GM12878 (cell line): ENCODE results near the gene OTX2. TPM values are rescaled to one million over a fixed set of nuclear protein-coding genes. Genes with fewer than 3 reads are reported as not detected.

ENCODE experiments used
- ATAC-seq: fragments of 200-7000 bp; cut with Tn5 transposase; 3 replicates; pipeline ENCODE4 v1.9.1; 2020; ENCODE audit warnings: mild to moderate bottlenecking, moderate library complexity
- BruUV-seq: library from RNA; stranded (reverse); fragments of 400-500 nt; replicated peaks from 2 replicates; lab custom pipeline; 2021; lab: Mats Ljungman, UMichigan
- CTCF ChIA-PET: fragments of 300-600 bp; sonication (Branson Sonifier 250); formaldehyde crosslinking; extraction: SDS; loops from one replicate; lab custom pipeline; 2021; ENCODE audit warnings: inconsistent platforms; lab: Yijun Ruan, JAX
- POLR2A ChIA-PET: fragments of 350-600 bp; formaldehyde crosslinking; extraction: SDS; loops from one replicate; lab custom pipeline; 2021; ENCODE audit warnings: inconsistent platforms; lab: Charles Lee
- RAD21 ChIA-PET: fragments of 300-600 bp; sonication (Branson Sonifier 250); formaldehyde crosslinking; loops from one replicate; lab custom pipeline; 2023; ENCODE audit warnings: antibody characterized with exemption; ENCODE audit not compliant: unreplicated experiment; lab: Charles Lee
- SMC1A ChIA-PET: fragments of 300-600 bp; sonication (Branson Sonifier 250); formaldehyde crosslinking; loops from one replicate; lab custom pipeline; 2023; ENCODE audit not compliant: unreplicated experiment, uncharacterized antibody; lab: Charles Lee
- DNase-seq: peaks from one replicate; pipeline ENCODE4 v3.0.0-alpha.2; 2011; ENCODE audit warnings: low read depth, low spot score
- FAIRE-seq: peaks from 3 replicates; lab custom pipeline; 2011; peaks lifted over from hg19 to GRCh38; lab: Jason Lieb, UNC
- H2AFZ ChIP-seq: 2 replicates; pipeline ENCODE4 v1.6.0; 2011; ENCODE audit warnings: low read depth, low read length, control low read depth; ENCODE audit not compliant: control insufficient read depth
- H3K27ac ChIP-seq: 2 replicates; pipeline ENCODE4 v1.5.1; 2011; ENCODE audit warnings: control low read depth; ENCODE audit not compliant: control insufficient read depth, insufficient read depth
- H3K27me3 ChIP-seq, 2 experiments: replicated peaks in 1 of 2; 2 replicates each; pipeline versions ENCODE4 v1.6.0 to v1.6.1; 2011; ENCODE audit warnings: low read length in 1 of 2; ENCODE audit not compliant: control insufficient read depth in 2 of 2, insufficient read depth in 2 of 2
- H3K36me3 ChIP-seq, 2 experiments: 2 replicates each; pipeline ENCODE4 v1.5.1; 2011; ENCODE audit warnings: low read length in 1 of 2; ENCODE audit not compliant: control insufficient read depth in 2 of 2, insufficient read depth in 2 of 2
- H3K4me1 ChIP-seq: 2 replicates; pipeline ENCODE4 v1.6.1; 2011; ENCODE audit warnings: mild to moderate bottlenecking, low read length, moderate library complexity, mixed read lengths; ENCODE audit not compliant: control insufficient read depth, insufficient read depth
- H3K4me2 ChIP-seq: 2 replicates; pipeline ENCODE4 v1.6.0; 2011; ENCODE audit warnings: control low read depth; ENCODE audit not compliant: control insufficient read depth, insufficient read depth
- H3K4me3 ChIP-seq: fragments of 200-600 bp; sonication (generic); 2 replicates; pipeline ENCODE4 v1.5.1; 2016
- H3K79me2 ChIP-seq: 2 replicates; pipeline ENCODE4 v1.6.0; 2011; ENCODE audit warnings: low read length; ENCODE audit not compliant: control insufficient read depth, insufficient read depth
- H3K9ac ChIP-seq: 2 replicates; pipeline ENCODE4 v1.8.0; 2011; ENCODE audit warnings: low read length, control low read depth, mixed read lengths; ENCODE audit not compliant: control insufficient read depth, insufficient read depth
- H3K9me3 ChIP-seq: replicated peaks from 3 replicates; pipeline ENCODE4 v1.5.1; 2011; ENCODE audit warnings: mild to moderate bottlenecking, low read length; ENCODE audit not compliant: control insufficient read depth, insufficient read depth
- H4K20me1 ChIP-seq: 2 replicates; pipeline ENCODE4 v1.6.0; 2011; ENCODE audit not compliant: control insufficient read depth, insufficient read depth
- BHLHE40 ChIP-seq, 2 experiments: fragments of 450-650 bp in 1 of 2; IDR thresholded peaks; 2 replicates each; pipeline ENCODE4 v1.6.1; 2011 to 2017; ENCODE audit warnings: low read depth in 2 of 2, borderline replicate concordance in 1 of 2, improper control_type of control experiment in 1 of 2, low read length in 1 of 2, mild to moderate bottlenecking in 1 of 2
- CHD4 ChIP-seq: fragments of 200-600 bp; sonication (generic); IDR thresholded peaks from 2 replicates; pipeline ENCODE4 v1.6.1; 2016; ENCODE audit warnings: mild to moderate bottlenecking
- KAT2A ChIP-seq: conservative IDR thresholded peaks from 2 replicates; pipeline ENCODE4 v1.6.1; 2011; ENCODE audit warnings: low read depth, low read length; ENCODE audit not compliant: control insufficient read depth
- NFIC ChIP-seq: IDR thresholded peaks from 2 replicates; pipeline ENCODE4 v1.6.1; 2012; ENCODE audit warnings: low read depth, mild to moderate bottlenecking, inconsistent platforms, low read length, moderate library complexity
- NR2C1 ChIP-seq: fragments of 450-650 bp; IDR thresholded peaks from 2 replicates; pipeline ENCODE4 v1.6.1; 2017; ENCODE audit warnings: antibody characterized with exemption, mild to moderate bottlenecking, moderate library complexity
- SPI1 ChIP-seq: IDR thresholded peaks from 2 replicates; pipeline ENCODE4 v1.6.1; 2011; ENCODE audit warnings: low read depth, mild to moderate bottlenecking, low read length, moderate library complexity, borderline replicate concordance; ENCODE audit not compliant: insufficient read depth
- SRF ChIP-seq, 2 experiments: IDR thresholded peaks; 2 replicates each; pipeline ENCODE4 v1.6.1; 2011; ENCODE audit warnings: low read depth in 2 of 2, low read length in 2 of 2, mild to moderate bottlenecking in 1 of 2, moderate library complexity in 1 of 2
- TCF3 ChIP-seq: IDR thresholded peaks from 2 replicates; pipeline ENCODE4 v1.6.1; 2012; ENCODE audit warnings: low read depth, mild to moderate bottlenecking, low read length, borderline replicate concordance; ENCODE audit not compliant: insufficient read depth
- ZBED1 ChIP-seq: IDR thresholded peaks from 2 replicates; pipeline ENCODE4 v1.6.1; 2016; ENCODE audit warnings: borderline replicate concordance
- WGBS: methylation state at CpG from one replicate; pipeline ENCODE4 v1.1.6; 2016; ENCODE audit warnings: low lambda C conversion rate; ENCODE audit not compliant: insufficient replicate concordance, insufficient coverage; ENCODE audit errors: missing lambda C conversion rate; 5-methylcytosine and 5-hydroxymethylcytosine counted together
- in situ Hi-C: fragments of 300-500 bp; cut with MboI; formaldehyde crosslinking; loops from 9 replicates; pipeline ENCODE4 v1.14.3; 2018; ENCODE audit warnings: mixed read lengths
- intact Hi-C: fragments of 100-400 bp; cut with micrococcal nuclease; formaldehyde crosslinking; loops from one replicate; pipeline ENCODE4 v1.14.2; 2022; ENCODE audit not compliant: unreplicated experiment
- polyA plus RNA-seq, 11 experiments: library from polyadenylated mRNA; depleted of rRNA in 4 of 11; unstranded in 6 of 11; stranded (reverse) in 5 of 11; fragments of >200 nt; fragmentation: Nextera tagmentation in 4 of 11; fragmentation: Illumina TruSeq in 1 of 11; extraction: Ambion mirVana in 4 of 11; extraction: Trizol in 1 of 11; gene quantifications; 1 replicate in 1 of 11; 2 replicates in 10 of 11; pipeline versions ENCODE4 v1.2.1 to v1.2.3, GENCODE V29; 2011 to 2016; ENCODE audit warnings: inconsistent platforms in 2 of 11, missing spikeins in 2 of 11, low read depth in 1 of 11
- total RNA-seq, 4 experiments: library from RNA; depleted of rRNA in 3 of 4; stranded (reverse); fragments of >200 nt in 3 of 4; fragmentation: Illumina TruSeq in 1 of 4; extraction: Trizol in 1 of 4; gene quantifications; 2 replicates each; pipeline versions ENCODE4 v1.2.1 to v1.2.3, GENCODE V29; 2013 to 2021
- TF ChIP-seq, protein P1 (sequence below): fragments of 450-650 bp; IDR thresholded peaks from 2 replicates; pipeline ENCODE4 v1.6.1; 2017; ENCODE audit warnings: mild to moderate bottlenecking
- TF ChIP-seq, protein P2 (sequence below): fragments of 450-650 bp; conservative IDR thresholded peaks from 2 replicates; pipeline ENCODE4 v1.6.1; 2017; ENCODE audit warnings: mild to moderate bottlenecking, moderate library complexity
- TF ChIP-seq, protein P3 (sequence below): fragments of 450-650 bp; IDR thresholded peaks from 2 replicates; pipeline ENCODE4 v1.6.1; 2017; ENCODE audit warnings: low read depth, mild to moderate bottlenecking, moderate library complexity

Gene OTX2
- total and polyA plus RNA-seq, 10 of the 15 experiments (the other 5 are each of a cell fraction or from before 2014, with no cell fraction given) = not detected

DNA sequence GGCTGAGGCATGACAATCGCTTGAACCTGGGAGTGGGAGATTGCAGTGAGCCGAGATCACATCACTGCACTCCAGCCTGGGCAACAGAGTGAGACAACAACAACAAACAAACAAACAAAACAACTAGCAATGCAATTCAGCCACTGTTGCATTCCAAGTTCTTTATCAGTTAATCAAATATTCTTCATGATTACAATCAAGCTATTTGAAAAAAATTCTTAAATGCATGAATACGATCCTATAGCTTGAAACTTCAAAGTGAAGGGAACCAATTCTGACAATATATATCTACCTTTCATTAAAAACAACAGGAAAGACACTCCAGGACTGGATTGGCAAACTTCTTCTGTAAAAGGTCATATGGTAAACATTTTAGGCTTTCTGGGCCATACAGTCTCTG, 31.3 kb upstream of the OTX2 start:
- Histone ChIP-seq H3K27ac (no peak overlapping the region), H4K20me1 (no peaks in the 10 kb centered on the region), H3K36me3 (no peaks in the 10 kb centered on the region), H3K79me2 (no peaks in the 10 kb centered on the region), H3K4me2 (no peak overlapping the region), H3K9me3 (no peaks in the 10 kb centered on the region), H3K27me3 (0 out of 4 replicates have a peak, but pooled peaks cover 0 to 3% of the 10 kb centered on the region in 2 experiments), H3K4me3 (no peak overlapping the region), H3K9ac (no peak overlapping the region), H2AFZ (no peak overlapping the region), H3K4me1 (no peaks in the 10 kb centered on the region)
- in situ Hi-C loops (no loop called here), intact Hi-C loops (no loop called here)
- TF ChIP-seq CHD4 = no peak
- no peak for TF ChIP-seq SPI1
- no peak for TF ChIP-seq NR2C1
- TF ChIP-seq, protein P1, sequence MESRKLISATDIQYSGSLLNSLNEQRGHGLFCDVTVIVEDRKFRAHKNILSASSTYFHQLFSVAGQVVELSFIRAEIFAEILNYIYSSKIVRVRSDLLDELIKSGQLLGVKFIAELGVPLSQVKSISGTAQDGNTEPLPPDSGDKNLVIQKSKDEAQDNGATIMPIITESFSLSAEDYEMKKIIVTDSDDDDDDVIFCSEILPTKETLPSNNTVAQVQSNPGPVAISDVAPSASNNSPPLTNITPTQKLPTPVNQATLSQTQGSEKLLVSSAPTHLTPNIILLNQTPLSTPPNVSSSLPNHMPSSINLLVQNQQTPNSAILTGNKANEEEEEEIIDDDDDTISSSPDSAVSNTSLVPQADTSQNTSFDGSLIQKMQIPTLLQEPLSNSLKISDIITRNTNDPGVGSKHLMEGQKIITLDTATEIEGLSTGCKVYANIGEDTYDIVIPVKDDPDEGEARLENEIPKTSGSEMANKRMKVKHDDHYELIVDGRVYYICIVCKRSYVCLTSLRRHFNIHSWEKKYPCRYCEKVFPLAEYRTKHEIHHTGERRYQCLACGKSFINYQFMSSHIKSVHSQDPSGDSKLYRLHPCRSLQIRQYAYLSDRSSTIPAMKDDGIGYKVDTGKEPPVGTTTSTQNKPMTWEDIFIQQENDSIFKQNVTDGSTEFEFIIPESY = no peak
- TF ChIP-seq, protein P2, sequence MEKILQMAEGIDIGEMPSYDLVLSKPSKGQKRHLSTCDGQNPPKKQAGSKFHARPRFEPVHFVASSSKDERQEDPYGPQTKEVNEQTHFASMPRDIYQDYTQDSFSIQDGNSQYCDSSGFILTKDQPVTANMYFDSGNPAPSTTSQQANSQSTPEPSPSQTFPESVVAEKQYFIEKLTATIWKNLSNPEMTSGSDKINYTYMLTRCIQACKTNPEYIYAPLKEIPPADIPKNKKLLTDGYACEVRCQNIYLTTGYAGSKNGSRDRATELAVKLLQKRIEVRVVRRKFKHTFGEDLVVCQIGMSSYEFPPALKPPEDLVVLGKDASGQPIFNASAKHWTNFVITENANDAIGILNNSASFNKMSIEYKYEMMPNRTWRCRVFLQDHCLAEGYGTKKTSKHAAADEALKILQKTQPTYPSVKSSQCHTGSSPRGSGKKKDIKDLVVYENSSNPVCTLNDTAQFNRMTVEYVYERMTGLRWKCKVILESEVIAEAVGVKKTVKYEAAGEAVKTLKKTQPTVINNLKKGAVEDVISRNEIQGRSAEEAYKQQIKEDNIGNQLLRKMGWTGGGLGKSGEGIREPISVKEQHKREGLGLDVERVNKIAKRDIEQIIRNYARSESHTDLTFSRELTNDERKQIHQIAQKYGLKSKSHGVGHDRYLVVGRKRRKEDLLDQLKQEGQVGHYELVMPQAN = no peak
- no peak for TF ChIP-seq BHLHE40 (IDR thresholded peaks at IDR 0.05; ENCODE audit: borderline replicate concordance in 1 of 2, low read depth in 2 of 2, low read length in 1 of 2)
- no peak for TF ChIP-seq ZBED1
- TF ChIP-seq TCF3 = no peak
- TF ChIP-seq, protein P3, sequence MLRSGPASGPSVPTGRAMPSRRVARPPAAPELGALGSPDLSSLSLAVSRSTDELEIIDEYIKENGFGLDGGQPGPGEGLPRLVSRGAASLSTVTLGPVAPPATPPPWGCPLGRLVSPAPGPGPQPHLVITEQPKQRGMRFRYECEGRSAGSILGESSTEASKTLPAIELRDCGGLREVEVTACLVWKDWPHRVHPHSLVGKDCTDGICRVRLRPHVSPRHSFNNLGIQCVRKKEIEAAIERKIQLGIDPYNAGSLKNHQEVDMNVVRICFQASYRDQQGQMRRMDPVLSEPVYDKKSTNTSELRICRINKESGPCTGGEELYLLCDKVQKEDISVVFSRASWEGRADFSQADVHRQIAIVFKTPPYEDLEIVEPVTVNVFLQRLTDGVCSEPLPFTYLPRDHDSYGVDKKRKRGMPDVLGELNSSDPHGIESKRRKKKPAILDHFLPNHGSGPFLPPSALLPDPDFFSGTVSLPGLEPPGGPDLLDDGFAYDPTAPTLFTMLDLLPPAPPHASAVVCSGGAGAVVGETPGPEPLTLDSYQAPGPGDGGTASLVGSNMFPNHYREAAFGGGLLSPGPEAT = no peak
- no peak for TF ChIP-seq KAT2A
- no peak for TF ChIP-seq NFIC
- no peak for TF ChIP-seq SRF (IDR thresholded peaks at IDR 0.05; ENCODE audit: low read depth in 2 of 2, low read length in 2 of 2)
- ChIA-PET RAD21 (no interaction called here), SMC1A (no interaction called here), CTCF (no interaction called here), POLR2A (no interaction called here)
- ATAC-seq (no peak), FAIRE-seq (no peak), DNase-seq (no peak)
- 23% methylated on average over 3 of the region's 3 CpGs for WGBS
- no TSS peak for BruUV-seq
